Astrocyte (in vitro differentiated cells and primary cell): ENCODE measurements around the gene ST6GALNAC1.

Source experiments
- EZH2 ChIP-seq: IDR thresholded peaks from 2 replicates; pipeline ENCODE4 v1.6.1; 2012; ENCODE audit warnings: mild to moderate bottlenecking, low read length, inconsistent platforms; ENCODE audit not compliant: insufficient read depth
- TF ChIP-seq, protein P1 (sequence below): IDR thresholded peaks from 2 replicates; pipeline ENCODE4 v1.5.1; 2011; ENCODE audit warnings: low read depth, mild to moderate bottlenecking, inconsistent platforms, low read length, moderate library complexity; ENCODE audit not compliant: insufficient read depth

DNA sequence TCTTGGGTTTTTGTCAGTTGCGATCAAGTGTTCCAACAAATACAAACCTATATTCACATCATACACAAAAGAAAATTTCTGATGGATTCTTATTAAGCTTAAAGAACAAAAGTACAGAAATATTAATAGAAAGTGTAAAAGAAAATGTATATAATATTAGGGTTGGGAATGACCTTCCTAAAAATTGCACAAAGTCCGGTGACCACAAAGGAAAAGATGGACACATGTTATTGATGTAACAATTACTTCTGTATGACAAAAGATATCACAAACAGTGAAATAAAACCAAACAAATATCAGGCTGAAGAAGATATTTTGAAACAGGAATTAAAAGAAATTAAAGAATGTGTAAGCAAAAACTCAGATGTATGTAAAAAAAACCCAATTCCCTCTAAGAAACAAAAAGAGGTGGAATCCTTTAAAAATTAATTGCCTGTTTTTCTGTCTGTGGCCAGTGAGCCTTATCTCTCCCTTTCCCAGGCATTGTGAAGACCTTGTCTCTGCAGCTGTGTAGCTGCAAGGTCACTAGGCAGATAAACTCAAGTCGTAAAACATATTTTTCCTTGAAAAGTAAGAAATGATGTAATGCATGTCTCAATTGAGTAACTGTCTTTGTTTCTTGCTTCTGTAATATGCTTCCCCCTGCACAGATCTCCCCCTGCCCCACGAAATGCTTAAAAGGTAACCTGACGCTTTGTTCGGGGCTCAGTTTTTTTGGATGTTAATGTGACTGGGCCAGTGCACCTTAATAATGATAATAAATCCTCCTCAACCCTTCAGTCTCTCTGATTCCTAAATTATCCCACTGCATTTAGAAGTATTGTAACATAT lies 2.8 kb downstream of the ST6GALNAC1 start:
- TF ChIP-seq, protein P1, sequence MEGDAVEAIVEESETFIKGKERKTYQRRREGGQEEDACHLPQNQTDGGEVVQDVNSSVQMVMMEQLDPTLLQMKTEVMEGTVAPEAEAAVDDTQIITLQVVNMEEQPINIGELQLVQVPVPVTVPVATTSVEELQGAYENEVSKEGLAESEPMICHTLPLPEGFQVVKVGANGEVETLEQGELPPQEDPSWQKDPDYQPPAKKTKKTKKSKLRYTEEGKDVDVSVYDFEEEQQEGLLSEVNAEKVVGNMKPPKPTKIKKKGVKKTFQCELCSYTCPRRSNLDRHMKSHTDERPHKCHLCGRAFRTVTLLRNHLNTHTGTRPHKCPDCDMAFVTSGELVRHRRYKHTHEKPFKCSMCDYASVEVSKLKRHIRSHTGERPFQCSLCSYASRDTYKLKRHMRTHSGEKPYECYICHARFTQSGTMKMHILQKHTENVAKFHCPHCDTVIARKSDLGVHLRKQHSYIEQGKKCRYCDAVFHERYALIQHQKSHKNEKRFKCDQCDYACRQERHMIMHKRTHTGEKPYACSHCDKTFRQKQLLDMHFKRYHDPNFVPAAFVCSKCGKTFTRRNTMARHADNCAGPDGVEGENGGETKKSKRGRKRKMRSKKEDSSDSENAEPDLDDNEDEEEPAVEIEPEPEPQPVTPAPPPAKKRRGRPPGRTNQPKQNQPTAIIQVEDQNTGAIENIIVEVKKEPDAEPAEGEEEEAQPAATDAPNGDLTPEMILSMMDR = no peak
- TF ChIP-seq EZH2 = no peak
